GM12874 (cell line): Measurements from ENCODE around the gene PHEX.

ENCODE experiments used
- TF ChIP-seq, protein P1 (sequence below): IDR thresholded peaks from 2 replicates; pipeline ENCODE4 v1.5.1; 2011; ENCODE audit warnings: low read depth, mild to moderate bottlenecking, control low read depth, low read length, moderate library complexity; ENCODE audit not compliant: insufficient read depth

PHEX gene

DNA sequence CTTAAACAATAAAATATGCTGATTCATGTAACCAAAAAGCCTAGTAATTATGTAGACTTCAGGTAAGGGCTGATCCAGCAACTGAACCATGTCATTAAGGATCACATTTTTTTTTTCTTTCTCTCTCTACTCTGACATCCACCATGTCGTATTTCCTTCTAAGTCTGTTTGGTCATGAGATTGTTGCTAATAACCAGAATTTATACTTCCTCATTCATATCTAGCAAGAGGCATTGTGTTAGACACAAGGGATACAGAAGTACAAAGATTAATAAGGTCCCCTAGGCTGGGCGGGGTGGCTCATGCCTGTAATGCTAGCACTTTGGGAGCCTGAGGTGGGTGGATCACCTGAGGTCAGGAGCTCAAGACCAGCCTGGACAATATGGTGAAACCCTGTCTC lies 24.1 kb downstream of the PHEX start:
- TF ChIP-seq, protein P1, sequence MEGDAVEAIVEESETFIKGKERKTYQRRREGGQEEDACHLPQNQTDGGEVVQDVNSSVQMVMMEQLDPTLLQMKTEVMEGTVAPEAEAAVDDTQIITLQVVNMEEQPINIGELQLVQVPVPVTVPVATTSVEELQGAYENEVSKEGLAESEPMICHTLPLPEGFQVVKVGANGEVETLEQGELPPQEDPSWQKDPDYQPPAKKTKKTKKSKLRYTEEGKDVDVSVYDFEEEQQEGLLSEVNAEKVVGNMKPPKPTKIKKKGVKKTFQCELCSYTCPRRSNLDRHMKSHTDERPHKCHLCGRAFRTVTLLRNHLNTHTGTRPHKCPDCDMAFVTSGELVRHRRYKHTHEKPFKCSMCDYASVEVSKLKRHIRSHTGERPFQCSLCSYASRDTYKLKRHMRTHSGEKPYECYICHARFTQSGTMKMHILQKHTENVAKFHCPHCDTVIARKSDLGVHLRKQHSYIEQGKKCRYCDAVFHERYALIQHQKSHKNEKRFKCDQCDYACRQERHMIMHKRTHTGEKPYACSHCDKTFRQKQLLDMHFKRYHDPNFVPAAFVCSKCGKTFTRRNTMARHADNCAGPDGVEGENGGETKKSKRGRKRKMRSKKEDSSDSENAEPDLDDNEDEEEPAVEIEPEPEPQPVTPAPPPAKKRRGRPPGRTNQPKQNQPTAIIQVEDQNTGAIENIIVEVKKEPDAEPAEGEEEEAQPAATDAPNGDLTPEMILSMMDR, result no peak

DNA sequence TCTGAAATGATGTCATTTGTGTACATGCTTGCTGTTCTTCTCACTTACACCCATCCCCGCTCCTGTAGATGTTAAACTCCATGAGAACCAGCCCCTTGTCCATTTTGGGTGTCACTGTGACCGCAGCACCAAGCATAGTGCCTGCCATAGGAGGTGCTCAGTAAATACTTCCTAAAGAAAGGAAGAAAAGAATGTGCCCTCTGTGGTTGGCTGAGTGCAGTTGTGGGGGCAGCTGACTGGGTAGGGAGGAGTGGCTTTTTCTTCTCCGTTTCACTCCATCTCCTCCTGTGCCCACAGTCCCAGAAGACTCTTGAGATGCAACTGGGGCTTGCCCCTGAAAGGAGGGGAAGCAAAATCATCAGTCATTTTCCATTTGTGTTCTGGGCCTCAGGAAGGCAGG lies 25.5 kb downstream of the PHEX start:
- TF ChIP-seq, protein P1, result no peak

DNA sequence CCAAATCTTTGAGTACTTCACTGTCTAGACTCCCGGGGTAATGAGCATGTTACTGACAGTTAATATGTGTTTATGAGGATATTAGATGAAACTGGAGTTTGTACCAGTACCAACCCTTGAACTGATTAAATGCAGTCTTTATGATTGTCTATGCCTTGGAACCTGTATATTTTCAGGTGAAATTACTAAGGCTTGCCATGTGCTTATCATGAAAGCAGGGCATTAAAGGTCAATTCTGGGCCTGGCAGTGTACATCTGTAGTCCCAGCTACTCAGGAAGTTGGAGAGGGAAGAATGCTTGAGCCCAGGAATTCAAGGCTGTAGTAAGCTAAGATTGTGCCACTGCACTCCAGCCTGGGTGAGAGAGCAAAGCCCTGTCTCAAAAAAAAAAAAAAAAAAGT lies 27.6 kb downstream of the PHEX start:
- TF ChIP-seq, protein P1, result no peak

DNA sequence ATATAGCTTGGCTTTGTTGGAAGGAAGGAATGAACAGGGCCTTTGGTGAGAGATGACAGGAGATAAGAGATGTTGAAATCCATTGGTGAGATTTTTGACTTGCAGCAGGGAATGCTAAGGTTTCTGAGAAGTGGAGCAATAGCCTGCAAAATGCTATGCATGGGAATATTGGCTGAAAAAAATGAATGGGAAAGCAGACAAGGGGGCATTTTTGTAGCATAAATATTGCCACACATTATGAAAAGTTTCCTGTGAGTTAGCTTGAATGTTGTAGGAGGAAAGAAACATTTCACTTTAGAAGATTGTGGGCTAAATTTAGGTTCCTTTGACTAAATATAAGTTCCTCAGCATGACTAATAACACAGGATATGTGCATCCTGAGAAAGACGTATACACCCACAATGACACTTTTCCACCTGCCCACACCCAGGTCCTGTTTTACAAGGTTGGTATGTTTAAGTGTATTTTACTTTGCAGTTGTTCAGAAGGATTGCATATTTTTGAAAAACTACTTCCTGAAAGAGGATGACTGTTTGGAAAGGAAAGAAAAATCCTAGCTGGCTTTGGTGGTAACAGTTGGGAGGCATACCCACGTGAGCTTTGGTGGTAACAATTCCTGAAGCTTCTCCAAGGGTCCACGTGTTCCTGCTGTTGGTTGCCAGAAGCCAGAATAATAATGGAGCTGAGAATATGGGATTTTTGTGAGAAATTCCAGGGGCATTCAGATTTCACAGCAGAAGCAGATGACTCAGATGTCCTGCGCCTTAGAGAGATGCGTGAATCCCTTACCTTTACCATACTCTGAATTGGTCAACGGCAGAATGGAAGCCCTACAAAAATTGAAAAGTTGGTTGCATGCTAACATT lies 28.5 kb downstream of the PHEX start:
- TF ChIP-seq, protein P1, result no peak

DNA sequence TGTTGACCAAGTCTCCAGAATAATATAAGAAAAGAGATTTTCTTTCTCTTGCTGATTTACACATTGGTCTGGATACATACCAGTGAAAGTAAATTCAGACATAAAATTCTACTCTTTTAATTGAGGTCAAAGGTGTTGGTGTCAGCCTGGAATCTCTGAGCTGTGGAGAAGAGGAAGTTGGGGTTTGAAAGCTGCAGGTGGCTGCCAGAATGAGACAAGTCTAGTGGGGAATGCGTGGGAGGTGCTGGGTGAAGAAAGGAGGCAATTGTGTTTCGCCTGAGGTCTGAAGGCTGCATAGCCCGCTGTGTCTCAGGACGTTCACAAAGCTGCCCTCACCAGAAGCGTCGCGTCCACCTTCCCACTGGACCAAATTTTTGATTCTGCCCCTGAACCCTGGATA lies 31.2 kb downstream of the PHEX start:
- TF ChIP-seq, protein P1, result no peak

DNA sequence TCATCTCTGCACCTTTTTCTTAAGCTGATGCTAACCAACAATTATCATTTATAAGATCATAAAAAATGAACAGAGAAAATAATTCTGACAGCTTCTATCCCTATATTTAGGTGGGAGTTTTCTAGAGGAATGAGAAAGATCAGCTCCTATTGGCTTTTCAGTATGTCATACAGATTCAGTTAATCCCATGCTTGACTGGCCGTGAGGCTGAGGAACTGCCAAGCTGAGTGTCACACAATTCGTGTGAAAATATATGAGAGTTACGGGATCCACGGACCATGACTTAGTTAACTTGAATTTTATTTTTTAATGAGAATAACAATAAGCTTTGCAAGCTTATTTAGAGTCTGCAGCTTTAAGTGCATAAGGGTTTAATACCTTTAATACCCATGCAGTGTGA lies 37.5 kb downstream of the PHEX start:
- TF ChIP-seq, protein P1, result no peak

DNA sequence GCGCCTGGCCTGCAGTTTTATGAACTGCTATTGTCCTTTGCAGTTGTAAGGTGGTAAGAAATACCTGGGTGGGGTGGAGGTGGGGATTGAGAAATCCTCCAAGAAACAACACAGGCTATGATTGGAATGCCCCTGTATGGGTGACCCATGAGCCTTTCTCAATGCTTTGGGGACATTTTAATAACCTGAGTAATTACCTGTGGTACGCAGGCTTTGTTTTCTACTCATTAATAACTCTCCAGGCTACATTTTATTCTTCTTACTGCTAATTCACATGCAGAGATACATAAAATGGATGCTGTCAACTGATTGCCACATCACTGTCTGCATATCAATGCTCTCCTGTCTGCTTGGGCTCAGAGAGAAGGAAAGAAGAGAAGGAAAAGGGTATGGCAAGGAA lies 41.8 kb downstream of the PHEX start:
- TF ChIP-seq, protein P1, result no peak
